Stimulated activated CD4-positive, alpha-beta T cell treated with anti-CD3 and anti-CD28 coated beads, Interleukin-1b, Interleukin-23, amount 100 ng/mL, for 48 hours (primary cell): ENCODE measurements around the gene NR2E3.
"Not testable (repeated sequence)": the region's sequence is repeated elsewhere in the genome, so short reads cannot be mapped to it uniquely, and the experiment has no call there.

Experiments
- DNase-seq: peaks from one replicate; pipeline ENCODE4 v3.0.0-alpha.2; 2020

NR2E3 gene

DNA sequence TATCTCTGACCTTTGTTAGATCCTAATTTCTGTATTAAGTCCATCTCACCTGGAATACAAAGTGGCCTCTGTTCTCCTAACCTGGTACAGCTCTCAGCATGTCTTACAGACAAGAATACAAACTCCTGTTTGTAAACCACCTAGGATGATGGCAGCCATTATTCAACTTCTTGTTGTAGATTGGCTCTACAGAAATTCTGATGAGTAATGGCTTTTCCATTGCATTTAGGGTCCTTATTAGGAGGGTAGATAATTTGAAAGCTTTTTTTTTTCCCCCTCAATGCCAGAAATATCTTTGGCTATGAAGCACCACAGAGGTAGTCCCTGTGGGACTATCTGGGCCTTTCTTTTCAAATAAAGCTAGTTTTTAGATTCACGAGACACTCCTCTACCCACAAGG is 9.8 kb downstream of the NR2E3 start:
- DNase-seq = no peak

DNA sequence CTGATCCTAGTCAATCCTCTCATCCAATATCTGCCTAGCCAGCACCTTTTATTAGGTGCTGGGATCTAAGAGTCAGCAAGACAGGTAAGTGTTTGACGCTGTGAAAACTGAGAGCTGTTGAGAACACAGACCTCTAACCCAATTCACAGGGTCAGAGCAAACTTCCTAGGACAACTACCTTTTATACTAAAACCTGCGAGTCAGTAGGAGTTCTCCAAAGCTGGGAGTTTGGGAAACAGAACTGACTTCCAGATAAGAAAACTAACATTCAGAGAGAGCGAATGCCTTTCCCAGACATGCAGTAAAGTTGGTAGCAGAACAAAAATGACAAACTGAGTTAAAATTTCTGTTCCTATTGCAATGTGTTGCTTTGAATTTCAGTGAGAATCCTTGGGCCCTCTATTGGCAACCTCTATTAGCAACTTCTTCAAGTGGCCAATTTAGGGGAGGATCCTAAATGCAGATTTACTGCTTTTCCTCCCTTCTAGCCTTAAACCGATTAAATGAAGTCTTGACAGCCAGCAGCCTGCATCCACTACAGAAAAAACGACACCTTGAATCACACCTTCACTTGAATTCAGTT is 11.3 kb downstream of the NR2E3 start:
- DNase-seq = no peak

DNA sequence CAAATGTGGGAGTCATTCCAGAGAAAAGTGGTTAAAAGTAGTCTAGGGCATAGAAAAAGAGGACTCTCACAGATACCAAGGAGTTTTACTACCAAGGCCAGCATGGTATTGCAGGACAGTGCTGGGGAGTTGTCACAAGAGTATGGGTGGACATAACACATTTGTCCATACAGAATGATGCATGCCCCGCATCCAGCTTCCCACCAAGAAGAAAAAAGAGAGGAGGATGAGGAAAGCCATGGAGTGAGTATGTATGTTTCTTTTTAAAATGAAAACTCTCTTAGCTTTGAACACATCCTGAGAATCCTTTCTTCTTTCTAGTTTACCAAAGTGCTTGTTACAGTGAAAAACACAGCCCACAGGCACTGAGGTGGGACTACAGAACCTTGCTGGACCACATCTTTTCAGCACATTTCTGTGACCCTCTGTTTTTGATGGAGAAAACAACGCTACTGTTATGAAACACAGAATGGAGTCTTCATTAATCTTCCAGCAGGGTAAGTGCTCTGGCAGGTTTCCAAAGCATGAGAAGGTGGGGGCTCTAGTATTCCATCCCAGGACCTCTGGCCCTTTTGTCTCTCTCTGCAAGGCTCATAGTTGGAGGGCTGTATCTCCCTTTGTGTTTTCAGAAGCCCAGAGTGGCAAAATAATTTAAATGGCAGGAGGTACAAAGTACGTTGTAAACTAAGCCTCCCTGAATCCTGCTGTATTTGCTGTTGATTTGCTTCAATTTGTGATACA is 12.7 kb downstream of the NR2E3 start:
- no peak for DNase-seq

DNA sequence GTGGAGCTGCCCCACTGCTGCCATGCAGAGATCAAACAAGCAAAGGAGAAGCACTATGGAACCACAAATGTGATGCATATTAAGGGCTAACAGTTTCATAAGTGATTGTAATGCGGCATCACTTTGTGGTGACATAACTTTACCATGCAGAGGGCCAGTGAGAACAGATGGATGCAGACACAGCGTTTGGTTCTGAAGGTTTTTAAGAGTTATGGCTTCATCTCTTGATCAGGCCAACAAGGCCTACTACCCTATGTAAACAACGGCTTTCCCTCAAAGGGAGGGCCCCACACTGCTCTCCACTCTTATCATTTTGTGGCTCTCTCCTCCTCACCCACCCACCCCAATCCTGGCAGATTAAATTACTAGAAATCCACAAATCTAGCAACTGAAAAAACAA is 13.4 kb downstream of the NR2E3 start:
- no peak for DNase-seq

DNA sequence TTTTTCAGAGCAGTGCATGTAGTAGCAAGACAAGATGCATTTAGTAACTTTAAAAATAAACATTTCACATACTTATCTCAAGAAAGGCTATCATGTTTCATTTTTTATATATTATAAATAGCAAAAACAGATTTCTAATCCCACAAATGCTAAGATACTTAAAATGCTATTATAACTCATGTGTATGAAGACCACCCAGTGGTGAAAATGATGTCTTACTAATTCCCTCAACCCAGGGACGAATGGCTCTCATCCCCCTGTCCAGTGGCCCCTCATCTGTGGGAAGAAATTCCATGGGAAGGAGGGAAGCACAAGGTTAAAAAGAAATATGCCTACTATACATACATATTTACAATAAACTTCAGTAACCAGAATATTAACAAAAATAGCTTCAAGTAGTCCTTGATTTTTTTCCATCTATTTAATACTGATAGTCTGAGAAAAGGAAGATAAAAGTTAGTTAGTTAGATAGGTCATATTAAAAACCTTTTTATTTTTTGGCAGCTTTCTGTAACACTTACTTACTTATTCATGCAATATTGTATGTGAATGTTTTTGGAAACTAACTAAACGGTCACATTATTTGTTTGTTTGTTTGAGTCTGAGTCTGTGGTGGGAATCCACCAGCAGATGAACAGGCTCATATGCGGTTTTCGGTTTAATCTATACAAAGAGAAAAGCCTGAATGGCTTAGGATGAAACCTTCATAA is 14.8 kb downstream of the NR2E3 start:
- DNase-seq = no peak

DNA sequence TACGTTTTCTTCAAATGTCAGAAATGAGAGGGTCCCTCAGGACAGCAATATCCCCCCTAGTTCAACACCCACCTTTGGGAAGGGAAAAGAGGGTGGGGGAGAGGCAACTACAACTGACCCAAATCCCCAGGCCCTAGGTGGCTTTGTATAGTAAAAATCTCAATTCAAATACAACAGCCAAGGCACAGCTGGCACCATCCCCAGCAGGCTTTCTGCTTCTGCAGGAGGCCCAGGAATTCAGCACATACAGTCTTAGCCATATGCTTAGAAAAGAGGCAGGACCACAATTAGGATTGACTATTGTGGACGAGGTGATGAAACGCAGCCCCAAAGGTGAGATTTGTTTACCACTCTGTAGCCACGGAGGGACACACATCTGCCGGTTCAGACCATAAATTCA is 15.8 kb downstream of the NR2E3 start:
- DNase-seq = no peak

DNA sequence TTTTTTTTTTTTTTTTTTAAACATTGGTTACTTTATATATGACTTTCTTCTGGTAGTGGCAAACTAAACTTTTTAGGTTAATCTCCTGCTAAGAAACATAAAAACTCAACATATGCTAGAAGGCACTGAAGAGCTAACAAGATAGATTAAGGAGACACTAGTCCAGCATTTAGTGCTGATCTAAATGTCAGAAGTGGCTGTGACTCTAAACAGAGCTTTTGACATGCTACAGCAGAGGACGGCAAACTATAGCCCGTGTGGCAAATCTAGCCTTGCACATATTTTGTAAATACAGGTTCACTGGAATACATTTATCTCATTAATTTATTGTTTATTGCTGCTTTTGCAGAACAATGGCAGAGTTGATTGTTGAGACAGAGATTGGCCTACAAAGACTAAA is 20.6 kb downstream of the NR2E3 start:
- DNase-seq = no peak

DNA sequence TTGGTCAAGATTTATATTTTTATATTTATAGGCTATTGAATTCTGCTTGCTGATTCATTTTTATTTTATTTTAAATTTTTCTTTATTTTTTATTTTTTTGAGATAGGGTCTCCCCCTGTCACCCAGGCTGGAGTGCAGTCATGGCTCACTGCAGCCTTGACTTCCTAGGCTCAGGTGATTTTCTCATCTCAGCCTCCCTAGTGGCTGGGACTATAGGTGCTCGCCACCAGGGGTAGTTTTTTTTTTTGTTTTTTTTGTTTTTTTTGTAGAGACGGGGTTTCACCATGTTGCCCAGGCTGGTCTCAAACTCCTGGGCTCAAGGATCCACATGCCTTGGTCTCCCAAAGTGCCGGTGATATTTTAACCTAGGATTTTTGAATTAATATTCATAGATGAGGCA is 31.2 kb downstream of the NR2E3 start:
- no peak for DNase-seq

DNA sequence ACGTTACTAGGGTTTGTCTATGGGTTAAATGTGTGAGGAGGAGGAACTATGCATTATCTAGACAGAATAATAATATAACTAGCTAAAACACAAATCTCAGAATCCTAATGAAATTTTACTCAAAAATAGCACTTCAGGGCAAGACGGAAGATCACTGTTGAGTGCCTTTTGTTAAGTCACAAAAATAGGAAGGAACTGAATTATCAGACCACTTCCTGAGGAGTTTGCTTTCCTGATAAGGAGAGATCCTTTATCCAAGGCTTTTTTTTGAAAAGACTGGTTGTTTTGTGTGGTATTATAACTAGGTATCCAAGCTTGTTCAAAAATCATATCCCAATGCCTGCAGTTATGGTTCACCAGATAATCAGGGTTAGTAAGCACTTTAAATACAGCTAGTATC is 34.6 kb downstream of the NR2E3 start:
- DNase-seq = no peak

DNA sequence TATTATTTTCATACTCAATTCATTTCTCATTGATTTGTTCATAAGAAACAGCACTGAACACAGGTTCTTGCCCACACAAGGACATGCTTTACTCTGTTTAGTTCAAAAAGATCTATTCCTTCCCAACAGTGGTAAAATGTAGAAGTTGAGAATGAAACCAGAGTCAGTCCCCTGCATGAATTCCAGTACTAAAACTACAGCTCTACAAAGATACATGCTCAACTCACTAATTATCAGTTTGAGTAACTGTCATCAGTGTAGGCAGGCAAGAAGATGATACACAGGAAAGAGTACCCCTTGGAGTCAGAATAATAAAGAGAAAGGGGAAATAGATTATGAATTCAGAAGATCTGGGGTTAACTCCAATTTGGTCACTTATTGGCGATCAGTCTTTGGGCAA is 43.2 kb downstream of the NR2E3 start:
- DNase-seq = no peak

DNA sequence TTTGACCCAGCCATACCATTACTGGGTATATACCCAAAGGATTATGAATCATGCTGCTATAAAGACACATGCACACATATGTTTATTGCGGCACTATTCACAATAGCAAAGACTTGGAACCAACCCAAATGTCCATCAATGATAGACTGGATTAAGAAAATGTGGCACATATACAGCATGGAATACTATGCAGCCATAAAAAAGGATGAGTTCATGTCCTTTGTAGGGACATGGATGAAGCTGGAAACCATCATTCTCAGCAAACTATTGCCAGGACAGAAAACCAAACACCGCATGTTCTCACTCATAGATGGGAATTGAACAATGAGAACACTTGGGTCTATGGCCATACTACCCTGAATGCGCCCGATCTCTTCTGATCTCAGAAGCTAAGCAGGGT is 47.9 kb downstream of the NR2E3 start:
- not testable (repeated sequence) for DNase-seq
